Bronchial smooth muscle cell (primary cell): ENCODE data around the gene RALGPS2. TPM values are rescaled to one million over a fixed set of nuclear protein-coding genes. Genes with fewer than 3 reads are reported as not detected.

Experiments used
- total RNA-seq: library from RNA; depleted of rRNA; stranded (reverse); fragments of >200 nt; gene quantifications from 2 replicates; pipeline ENCODE4 v1.2.1, GENCODE V29; 2014

RALGPS2 gene
- 36.7 and 57.4 TPM in 2 replicates for total RNA-seq

DNA sequence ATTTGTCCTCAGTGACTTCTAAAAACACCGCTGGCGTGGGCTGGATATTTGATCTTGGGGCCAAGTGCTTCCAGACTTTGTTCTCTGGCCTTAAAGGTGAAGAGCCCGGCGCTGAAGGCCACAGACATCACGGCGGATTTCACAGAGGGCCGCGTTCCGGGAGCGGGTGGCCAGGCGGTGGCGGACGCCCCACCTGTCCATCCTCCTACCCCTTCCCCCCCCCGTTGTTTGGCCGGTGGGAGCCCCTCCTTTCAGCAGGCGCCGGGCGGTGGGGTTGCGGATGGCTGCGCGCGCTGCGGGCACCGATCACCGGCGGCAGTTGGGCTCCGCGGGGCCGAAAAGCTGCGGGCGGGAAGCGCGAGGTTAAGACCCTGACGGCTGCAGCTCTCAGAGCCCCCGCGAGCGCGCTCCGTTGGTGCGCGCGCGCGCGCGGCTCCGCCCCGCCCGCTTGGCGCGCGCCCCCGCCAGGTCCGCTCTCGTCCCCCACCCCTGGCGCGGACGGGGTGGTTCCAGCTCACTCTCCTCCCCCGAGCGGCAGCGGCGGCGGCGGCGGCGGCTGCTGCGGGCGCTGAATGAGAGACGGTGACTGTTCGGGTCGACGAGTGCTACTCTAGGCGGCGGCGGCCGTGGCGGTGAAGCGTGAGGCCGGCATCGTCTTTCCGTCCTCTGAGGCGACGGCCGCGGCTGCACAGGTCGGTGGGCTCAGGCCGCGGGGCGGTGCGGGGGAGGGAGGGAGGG, at the start of gene RALGPS2:
Gene RALGPS2, plus strand, starts transcription at position 517 of the 738 bp plus-strand sequence. CDS start 51,521 bp downstream, outside the sequence.

DNA sequence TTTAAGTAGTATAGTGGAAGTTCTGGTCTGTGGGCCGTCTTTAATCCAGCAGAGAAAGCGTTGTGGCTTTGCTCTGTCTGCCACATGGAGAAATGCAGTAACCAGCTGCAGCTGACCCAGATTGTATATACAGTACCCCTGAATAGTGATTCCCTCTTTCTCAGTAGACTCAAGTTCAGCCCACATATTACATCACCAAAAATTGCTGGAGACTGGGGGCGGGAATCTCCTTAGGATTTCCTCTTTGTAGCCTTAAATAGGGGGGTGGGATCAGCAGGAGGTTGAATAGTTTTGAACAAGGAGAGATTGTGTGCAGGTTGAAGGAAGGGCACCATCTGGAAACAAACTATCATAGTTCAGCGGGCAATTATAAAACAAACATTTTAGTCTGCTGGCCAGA, 145.9 kb downstream of the RALGPS2 start, which contains the start of gene ANGPTL1:
Gene ANGPTL1, minus strand, starts transcription at position 134 of the 400 bp plus-strand sequence. CDS start 5,301 bp downstream, outside the sequence.

Other genes with a start within 250 kb of the RALGPS2 start
- gene CLEC20A, start 228.3 kb upstream of the RALGPS2 start, total RNA-seq = not detected in 2 replicates
- gene TEX35, start 212.1 kb upstream of the RALGPS2 start, total RNA-seq = 0.16 TPM in 1 of 2 replicates, not detected in the other
- gene ANGPTL1, start 145.8 kb downstream of the RALGPS2 start, total RNA-seq = 3.0 and 3.9 TPM in 2 replicates